ENCODE data around the gene HEATR5A.
"Not testable (repeated sequence)": the region's sequence is repeated elsewhere in the genome, so short reads cannot be mapped to it uniquely, and the experiment has no call there.

Gene HEATR5A

GRCh38 chr14:31420319-31421111 is at the start of gene HEATR5A:
Gene HEATR5A (minus strand): TSS chr14:31420550. CDS start chr14:31402975, 17,575 bp downstream.
- TF ChIP-seq, protein P1, sequence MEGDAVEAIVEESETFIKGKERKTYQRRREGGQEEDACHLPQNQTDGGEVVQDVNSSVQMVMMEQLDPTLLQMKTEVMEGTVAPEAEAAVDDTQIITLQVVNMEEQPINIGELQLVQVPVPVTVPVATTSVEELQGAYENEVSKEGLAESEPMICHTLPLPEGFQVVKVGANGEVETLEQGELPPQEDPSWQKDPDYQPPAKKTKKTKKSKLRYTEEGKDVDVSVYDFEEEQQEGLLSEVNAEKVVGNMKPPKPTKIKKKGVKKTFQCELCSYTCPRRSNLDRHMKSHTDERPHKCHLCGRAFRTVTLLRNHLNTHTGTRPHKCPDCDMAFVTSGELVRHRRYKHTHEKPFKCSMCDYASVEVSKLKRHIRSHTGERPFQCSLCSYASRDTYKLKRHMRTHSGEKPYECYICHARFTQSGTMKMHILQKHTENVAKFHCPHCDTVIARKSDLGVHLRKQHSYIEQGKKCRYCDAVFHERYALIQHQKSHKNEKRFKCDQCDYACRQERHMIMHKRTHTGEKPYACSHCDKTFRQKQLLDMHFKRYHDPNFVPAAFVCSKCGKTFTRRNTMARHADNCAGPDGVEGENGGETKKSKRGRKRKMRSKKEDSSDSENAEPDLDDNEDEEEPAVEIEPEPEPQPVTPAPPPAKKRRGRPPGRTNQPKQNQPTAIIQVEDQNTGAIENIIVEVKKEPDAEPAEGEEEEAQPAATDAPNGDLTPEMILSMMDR (conservative IDR thresholded peaks at IDR 0.05), result peak; percentile 48

GRCh38 chr14:31466554-31466953 is 46.2 kb upstream of the HEATR5A start:
- TF ChIP-seq, protein P1 (conservative IDR thresholded peaks at IDR 0.05), result no peak
- no peak overlapping the region for H3K27ac ChIP-seq

More at GRCh38 chr14:31420319-31421111, at the start of gene HEATR5A:
- peak within 1 kb of the TSS; percentile 69 for H3K27ac ChIP-seq

GRCh38 chr14:31465111-31465510 is 44.8 kb upstream of the HEATR5A start:
- TF ChIP-seq, protein P1 (conservative IDR thresholded peaks at IDR 0.05), result no peak
- no peak overlapping the region for H3K27ac ChIP-seq

GRCh38 chr14:31462450-31462849 is 42.1 kb upstream of the HEATR5A start:
- not testable (repeated sequence) for H3K27ac ChIP-seq

- TF ChIP-seq, protein P1 (conservative IDR thresholded peaks at IDR 0.05), result no peak
- H3K27ac ChIP-seq, result no peak overlapping the region
Observed at GRCh38 chr14:31461545-31461944, 41.2 kb upstream of the HEATR5A start.

DNA sequence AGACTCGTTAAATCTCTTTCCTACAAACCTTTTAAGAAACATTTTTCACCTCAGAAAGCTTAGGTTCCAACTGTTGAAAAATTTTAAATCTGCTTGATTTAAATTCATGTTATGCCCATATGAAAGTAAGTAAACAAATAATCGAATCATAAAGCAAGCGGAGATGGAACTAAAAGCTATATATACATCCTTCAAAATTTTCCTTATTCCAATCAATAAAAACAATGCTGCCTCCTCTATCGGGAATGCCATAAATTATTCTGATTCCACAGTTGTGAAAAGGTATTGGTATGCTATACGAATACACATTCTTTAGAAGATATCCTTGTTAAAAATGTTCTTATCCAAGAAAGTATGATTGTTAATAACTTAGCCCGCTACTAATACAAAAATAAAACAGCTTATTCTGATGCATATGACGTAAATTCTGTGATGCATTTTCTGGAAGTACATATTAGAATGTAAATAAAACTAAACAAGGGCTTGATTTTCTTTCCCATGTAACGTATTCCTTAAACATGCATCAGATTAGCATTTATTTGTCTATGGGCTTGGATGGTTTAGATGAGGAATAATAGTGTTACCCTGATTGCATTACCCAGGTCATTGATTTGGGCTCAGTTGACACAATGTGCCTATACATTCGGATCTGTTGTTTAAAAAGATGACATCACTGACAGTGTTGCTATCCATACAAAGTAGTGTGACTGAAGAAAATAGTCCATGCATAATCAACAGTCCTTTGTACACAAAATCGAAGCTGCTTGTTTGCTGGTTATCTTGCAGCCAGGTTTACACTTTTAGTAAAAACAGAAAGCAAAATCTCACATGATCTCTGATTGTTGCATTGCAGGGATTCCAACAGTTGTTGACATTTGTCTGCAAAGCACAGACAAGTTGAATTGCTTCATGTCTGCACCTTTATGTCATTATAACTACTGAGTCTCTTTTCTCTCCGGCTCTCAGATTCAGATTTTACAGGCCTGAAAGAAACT is 37.6 kb upstream of the HEATR5A start:
- peak overlapping the region; percentile 90 for H3K27ac ChIP-seq
- TF ChIP-seq, protein P1 (conservative IDR thresholded peaks at IDR 0.05), result no peak

GRCh38 chr14:31456841-31457664 is 36.7 kb upstream of the HEATR5A start, which contains the start of gene DTD2:
Gene DTD2 (minus strand): TSS chr14:31457506. CDS start chr14:31457393, 113 bp downstream.
- peak within 1 kb of the TSS; percentile 90 for H3K27ac ChIP-seq
- TF ChIP-seq, protein P1 (conservative IDR thresholded peaks at IDR 0.05), result peak; percentile 18

Data from VCaP (cell line).